GDM1 (cell line): ENCODE data around the gene TJAP1.
"Not testable (repeated sequence)": the region's sequence is repeated elsewhere in the genome, so short reads cannot be mapped to it uniquely, and the experiment has no call there.

Experiments used
- DNase-seq: peaks from one replicate; lab custom pipeline; 2025; lab: John Stamatoyannopoulos, UW

The TJAP1 gene

GRCh38 chr6:43539409-43539808, 62.0 kb downstream of the TJAP1 start:
- DNase-seq: not testable (repeated sequence)

GRCh38 chr6:43540507-43540906, 63.1 kb downstream of the TJAP1 start:
- DNase-seq: no peak

- DNase-seq: no peak
Observed at GRCh38 chr6:43541774-43542471, 64.6 kb downstream of the TJAP1 start.

- no peak for DNase-seq
Observed at GRCh38 chr6:43544461-43544860, 67.1 kb downstream of the TJAP1 start.

GRCh38 chr6:43547222-43547621, 69.9 kb downstream of the TJAP1 start:
- DNase-seq: no peak
